ENCODE results near the gene NXT1. TPM values are rescaled to one million over a fixed set of nuclear protein-coding genes. Genes with fewer than 3 reads are reported as not detected.
"Not testable (repeated sequence)": the region's sequence is repeated elsewhere in the genome, so short reads cannot be mapped to it uniquely, and the experiment has no call there.

NXT1 gene
- total RNA-seq, 4 donors from 2014 or later = 19.4 to 50.5 (median 26.2) TPM

DNA sequence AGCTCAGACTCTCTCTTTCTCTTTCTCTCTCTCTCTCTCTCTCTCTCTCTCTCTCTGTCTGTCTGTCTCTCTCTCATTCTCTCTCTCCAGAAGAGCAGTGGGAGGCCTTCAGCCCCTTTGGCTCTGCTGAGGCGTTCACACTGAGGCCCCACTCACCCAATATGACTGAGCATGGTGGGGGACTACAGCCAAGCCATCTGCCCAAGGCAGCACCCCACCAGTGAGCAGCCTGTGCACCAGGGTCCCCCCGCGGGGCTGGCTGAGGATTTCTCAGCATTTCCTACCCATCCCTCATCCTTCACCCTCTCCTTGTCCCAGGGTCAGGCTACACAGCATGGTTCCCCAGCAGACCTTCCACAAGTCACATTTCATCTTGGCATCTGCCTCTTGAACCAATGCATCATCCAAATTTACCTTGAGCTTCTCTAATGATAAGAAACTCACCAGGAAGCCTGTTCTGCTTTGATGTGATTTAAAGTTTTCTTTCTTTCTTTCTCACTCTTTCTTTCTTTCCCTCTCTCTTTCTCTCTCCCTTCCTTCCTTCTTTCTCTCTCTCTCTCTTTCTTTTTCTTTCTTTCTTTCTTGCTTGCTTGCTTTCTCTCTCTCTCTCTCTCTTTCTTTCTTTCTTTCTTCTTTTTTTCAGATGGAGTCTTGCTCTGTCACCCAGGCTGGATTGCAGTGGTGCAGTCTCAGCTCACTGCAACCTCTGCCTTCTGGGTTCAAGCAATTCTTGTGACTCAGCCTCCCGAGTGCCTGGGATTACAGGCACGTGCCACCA lies 47.1 kb upstream of the NXT1 start:
- no peak for DNase-seq (ENCODE audit: low spot score in 2 of 2)
- Histone ChIP-seq H3K36me3 (no peaks in the 10 kb centered on the region), H3K27me3 (no peaks in the 10 kb centered on the region), H3K4me3 (no peak overlapping the region), H3K4me1 (peaks cover 0 to 10% (median 0%) of the 10 kb centered on the region in 4 donors), H3K9me3 (peaks cover 0 to 4% (median 0%) of the 10 kb centered on the region in 4 donors), H3K27ac (no peak overlapping the region)
- TF ChIP-seq, protein P1, sequence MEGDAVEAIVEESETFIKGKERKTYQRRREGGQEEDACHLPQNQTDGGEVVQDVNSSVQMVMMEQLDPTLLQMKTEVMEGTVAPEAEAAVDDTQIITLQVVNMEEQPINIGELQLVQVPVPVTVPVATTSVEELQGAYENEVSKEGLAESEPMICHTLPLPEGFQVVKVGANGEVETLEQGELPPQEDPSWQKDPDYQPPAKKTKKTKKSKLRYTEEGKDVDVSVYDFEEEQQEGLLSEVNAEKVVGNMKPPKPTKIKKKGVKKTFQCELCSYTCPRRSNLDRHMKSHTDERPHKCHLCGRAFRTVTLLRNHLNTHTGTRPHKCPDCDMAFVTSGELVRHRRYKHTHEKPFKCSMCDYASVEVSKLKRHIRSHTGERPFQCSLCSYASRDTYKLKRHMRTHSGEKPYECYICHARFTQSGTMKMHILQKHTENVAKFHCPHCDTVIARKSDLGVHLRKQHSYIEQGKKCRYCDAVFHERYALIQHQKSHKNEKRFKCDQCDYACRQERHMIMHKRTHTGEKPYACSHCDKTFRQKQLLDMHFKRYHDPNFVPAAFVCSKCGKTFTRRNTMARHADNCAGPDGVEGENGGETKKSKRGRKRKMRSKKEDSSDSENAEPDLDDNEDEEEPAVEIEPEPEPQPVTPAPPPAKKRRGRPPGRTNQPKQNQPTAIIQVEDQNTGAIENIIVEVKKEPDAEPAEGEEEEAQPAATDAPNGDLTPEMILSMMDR (IDR thresholded peaks at IDR 0.05) = no peak
- no peak for TF ChIP-seq POLR2A (IDR thresholded peaks at IDR 0.05)
- TF ChIP-seq EP300 (IDR thresholded peaks at IDR 0.05) = no peak
- 75 to 86% methylated on average over 5 of the region's 5 CpGs for WGBS, 2 donors

DNA sequence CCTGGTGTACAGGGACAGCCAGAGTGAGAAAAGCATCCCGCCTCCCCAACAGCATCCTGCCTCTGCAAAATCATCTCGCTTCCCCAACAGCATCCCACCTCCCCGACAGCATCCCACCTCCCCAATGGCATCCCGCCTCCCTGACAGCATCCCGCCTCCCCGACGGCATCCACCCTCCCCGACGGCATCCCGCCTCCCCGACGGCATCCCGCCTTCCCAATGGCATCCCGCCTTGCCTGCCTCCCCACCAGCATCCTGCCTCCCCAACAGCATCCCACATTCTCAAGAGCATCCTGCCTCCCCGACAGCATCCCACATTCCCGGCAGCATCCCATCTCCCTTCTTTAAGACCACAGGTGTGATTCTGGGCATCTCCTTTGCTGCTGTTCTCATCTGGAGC lies 46.0 kb upstream of the NXT1 start:
- H3K9me3 ChIP-seq = peaks cover 0 to 1% (median 0%) of the 10 kb centered on the region in 4 donors
- H3K36me3 ChIP-seq = no peaks in the 10 kb centered on the region
- WGBS, 2 donors = 79 to 86% methylated on average over 16 of the region's 16 CpGs
- peaks cover 0 to 10% (median 0%) of the 10 kb centered on the region in 4 donors for H3K4me1 ChIP-seq
- DNase-seq (ENCODE audit: low spot score in 2 of 2) = no peak
- peak overlapping the region in 3 of 4 donors; percentile 30 to 81 (median 74) for H3K27ac ChIP-seq
- H3K27me3 ChIP-seq = no peaks in the 10 kb centered on the region
- no peak overlapping the region for H3K4me3 ChIP-seq
- TF ChIP-seq, protein P1 (IDR thresholded peaks at IDR 0.05) = no peak
- TF ChIP-seq POLR2A (IDR thresholded peaks at IDR 0.05) (no peak), EP300 (IDR thresholded peaks at IDR 0.05) (no peak)

DNA sequence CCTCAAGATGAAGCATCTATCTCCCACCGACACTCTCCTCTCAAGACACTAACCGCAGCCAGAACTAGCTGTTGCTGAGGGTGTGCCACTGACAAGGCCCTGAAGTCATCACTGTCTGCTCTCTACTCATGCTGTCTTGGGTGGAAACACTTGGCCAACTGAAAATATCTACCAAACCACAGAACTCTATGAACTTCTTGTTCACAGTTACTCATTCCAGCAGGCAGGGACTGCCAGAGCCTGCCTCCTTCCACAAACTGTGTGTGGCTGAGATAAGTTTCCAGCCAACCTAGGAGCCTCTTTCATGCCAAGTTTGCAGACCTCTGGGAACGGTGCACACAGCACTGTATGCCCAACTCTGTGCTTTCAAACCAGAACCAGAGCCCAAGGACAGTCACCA lies 45.5 kb upstream of the NXT1 start:
- no peak overlapping the region for H3K4me3 ChIP-seq
- WGBS, 2 donors = 66 to 67% methylated on average over 3 of the region's 3 CpGs
- DNase-seq (ENCODE audit: low spot score in 2 of 2) = peak; percentile 32 to 42
- H3K9me3 ChIP-seq = no peaks in the 10 kb centered on the region
- H3K27ac ChIP-seq = peak overlapping the region in 3 of 4 donors; percentile 30 to 81 (median 74)
- TF ChIP-seq, protein P1 (IDR thresholded peaks at IDR 0.05) = no peak
- peak in 1 of 2 donors; percentile 64 for TF ChIP-seq EP300 (IDR thresholded peaks at IDR 0.05)
- peaks cover 0 to 10% (median 0%) of the 10 kb centered on the region in 4 donors for H3K4me1 ChIP-seq
- H3K27me3 ChIP-seq = no peaks in the 10 kb centered on the region
- H3K36me3 ChIP-seq = no peaks in the 10 kb centered on the region

DNA sequence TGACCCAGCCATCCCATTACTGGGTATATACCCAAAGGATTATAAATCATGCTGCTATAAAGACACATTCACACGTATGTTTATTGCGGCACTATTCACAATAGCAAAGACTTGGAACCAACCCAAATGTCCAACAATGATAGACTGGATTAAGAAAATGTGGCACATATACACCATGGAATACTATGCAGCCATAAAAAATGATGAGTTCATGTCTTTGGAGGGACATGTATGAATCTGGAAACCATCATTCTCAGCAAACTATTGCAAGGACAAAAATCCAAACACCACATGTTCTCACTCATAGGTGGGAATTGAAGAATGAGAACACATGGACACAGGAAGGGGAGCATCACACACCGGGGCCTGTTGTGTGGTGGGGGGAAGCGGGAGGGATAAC lies 43.2 kb upstream of the NXT1 start:
- not testable (repeated sequence) for DNase-seq (ENCODE audit: low spot score in 2 of 2); H3K4me3 ChIP-seq; H3K9me3 ChIP-seq; H3K27me3 ChIP-seq; H3K36me3 ChIP-seq; H3K27ac ChIP-seq
- 89% methylated on average over 3 to 4 of the region's 4 CpGs for WGBS, 2 donors
- H3K4me1 ChIP-seq = peaks cover 0 to 10% (median 0%) of the 10 kb centered on the region in 4 donors

DNA sequence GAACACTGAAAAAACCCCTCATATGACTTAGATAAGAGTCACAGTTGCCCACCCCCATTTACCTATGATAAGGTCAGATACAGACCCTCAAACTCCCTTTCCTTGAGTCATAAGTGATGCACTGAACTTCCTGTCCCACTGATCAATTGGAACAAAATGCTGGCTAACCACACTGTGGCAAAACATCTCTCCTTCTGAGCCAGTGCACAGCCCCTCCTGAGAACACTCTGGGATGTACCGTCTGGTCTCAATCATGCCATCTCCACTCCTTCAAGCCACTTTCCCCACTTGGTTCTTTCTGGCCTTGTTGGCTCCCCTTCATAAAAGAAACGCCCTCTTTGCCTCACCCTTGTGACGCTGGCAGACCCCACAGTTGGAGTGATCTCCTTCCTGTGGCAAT lies 42.6 kb upstream of the NXT1 start:
- H3K9me3 ChIP-seq = no peaks in the 10 kb centered on the region
- H3K4me1 ChIP-seq = peaks cover 0 to 14% (median 0%) of the 10 kb centered on the region in 4 donors
- H3K27ac ChIP-seq = no peak overlapping the region
- WGBS, 2 donors = 81 to 89% methylated on average over 3 of the region's 3 CpGs
- TF ChIP-seq EP300 (IDR thresholded peaks at IDR 0.05) (no peak), POLR2A (IDR thresholded peaks at IDR 0.05) (no peak)
- TF ChIP-seq, protein P1 (IDR thresholded peaks at IDR 0.05) = no peak
- no peak for DNase-seq (ENCODE audit: low spot score in 2 of 2)
- H3K36me3 ChIP-seq = no peaks in the 10 kb centered on the region
- no peaks in the 10 kb centered on the region for H3K27me3 ChIP-seq
- no peak overlapping the region for H3K4me3 ChIP-seq
